COLO829 (cell line): ENCODE measurements around the gene TNNT1.

Experiments used
- DNase-seq: peaks from one replicate; pipeline ENCODE4 v3.0.0; 2012; ENCODE audit warnings: low spot score

TNNT1 gene

GRCh38 chr19:55088543-55089341 lies 60.3 kb downstream of the TNNT1 start:
- DNase-seq = peak; percentile 70

DNA sequence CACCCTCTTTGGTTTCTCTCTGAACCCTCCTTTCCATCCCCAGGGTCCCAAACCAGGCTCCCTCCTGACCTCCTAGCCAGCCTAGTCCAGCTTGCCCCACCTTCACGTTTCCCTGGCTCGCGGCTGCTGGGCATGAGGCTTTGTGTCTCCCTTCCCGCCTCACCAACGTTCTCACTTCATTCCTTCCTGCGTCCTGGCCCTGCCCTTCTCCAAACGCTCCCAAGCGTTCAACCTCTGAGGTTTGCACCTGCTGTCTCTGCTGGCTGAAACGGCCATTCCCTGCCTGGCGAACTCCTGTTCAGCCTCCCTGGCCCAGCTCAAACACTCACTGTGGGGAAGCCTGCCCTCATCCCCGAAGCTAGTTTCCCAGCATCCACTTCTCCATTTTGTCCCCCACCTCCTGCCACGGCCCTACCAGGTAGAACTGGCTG lies 61.0 kb downstream of the TNNT1 start:
- no peak for DNase-seq

DNA sequence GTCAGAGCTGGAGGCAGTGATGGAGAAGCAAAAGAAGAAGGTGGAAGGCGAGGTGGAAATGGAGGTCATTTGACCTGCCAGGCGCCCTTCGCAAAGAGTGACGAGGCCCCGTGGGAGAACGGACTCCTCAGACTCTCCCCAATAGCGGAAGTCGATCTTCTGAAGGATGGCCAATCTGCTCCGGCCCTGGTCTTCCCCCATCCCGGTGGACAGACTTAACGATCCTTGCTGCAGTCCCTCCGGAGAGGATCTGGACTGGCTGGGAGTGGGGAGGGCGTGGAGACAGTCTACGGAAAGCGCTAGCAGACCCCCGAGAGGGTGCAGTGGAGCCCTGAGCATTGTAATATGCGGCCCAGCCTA lies 61.5 kb downstream of the TNNT1 start:
- DNase-seq = no peak

GRCh38 chr19:55086730-55087541 lies 62.1 kb downstream of the TNNT1 start:
- peak; percentile 90 for DNase-seq

DNA sequence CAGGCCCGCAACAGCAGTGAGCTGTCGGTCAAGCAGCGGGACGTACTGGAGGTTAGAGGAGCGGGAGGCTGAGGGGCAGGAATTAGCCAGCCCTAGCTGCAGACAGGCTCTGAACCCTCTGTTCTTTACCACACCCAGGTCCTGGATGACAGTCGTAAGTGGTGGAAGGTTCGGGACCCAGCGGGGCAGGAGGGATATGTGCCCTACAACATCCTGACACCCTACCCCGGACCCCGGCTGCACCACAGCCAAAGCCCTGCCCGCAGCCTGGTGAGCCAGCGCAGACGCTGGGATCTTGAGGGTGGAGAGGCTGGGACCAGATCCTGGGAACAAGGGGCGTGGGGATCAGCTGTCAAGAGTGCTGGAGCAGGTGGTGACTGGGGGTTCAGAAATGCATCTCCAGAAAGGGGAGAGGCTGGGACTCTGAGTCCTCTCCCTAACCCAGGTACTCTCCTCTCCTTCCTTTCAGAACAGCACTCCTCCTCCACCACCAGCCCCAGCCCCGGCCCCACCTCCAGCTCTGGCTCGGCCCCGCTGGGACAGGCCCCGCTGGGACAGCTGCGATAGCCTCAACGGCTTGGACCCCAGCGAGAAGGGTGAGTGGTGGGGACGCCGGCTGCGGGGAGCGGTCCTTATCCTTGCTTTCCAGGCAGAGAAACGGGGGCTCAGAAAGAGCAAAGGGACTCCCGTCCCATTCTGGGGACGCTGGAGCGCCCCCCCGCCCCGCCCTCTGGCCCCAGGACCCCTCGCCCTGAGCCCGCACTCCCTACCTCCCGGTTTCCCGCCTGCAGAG lies 62.9 kb downstream of the TNNT1 start:
- DNase-seq = no peak

GRCh38 chr19:55084416-55084815 lies 64.6 kb downstream of the TNNT1 start:
- DNase-seq = no peak

- no peak for DNase-seq
Measured at GRCh38 chr19:55083004-55083850, 65.8 kb downstream of the TNNT1 start.
